Measurements from ENCODE around the gene PPP3CB. TPM values are rescaled to one million over a fixed set of nuclear protein-coding genes. Genes with fewer than 3 reads are reported as not detected.

The PPP3CB gene
- total RNA-seq, 1 donor from 2014 or later, result 18.5 TPM

DNA sequence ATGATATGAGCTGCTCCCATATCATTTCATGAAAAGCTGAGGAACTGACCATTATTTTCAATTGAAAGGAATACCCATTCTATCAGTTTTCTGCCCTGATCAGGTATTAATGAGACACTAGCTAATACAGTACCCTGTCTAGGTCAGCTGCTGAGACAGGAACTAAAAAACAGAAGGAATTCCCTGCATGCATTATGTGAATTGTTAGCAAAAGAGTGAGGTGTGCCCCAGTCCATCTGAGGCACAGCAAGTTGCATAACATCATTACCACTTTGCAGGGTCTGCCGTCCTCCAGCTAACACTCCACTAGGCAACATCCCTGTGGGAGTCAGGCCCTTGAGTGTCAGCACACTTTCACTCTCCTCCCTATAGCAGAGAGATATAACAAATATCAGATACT lies 51.4 kb downstream of the PPP3CB start:
- Mint-ChIP-seq H3K27ac (ENCODE audit: unreplicated experiment) (no peak overlapping the region), H3K4me3 (ENCODE audit: unreplicated experiment) (no peak overlapping the region), H3K9me3 (ENCODE audit: unreplicated experiment) (no peaks in the 10 kb centered on the region), H3K27me3 (ENCODE audit: unreplicated experiment) (no peaks in the 10 kb centered on the region), H3K4me1 (ENCODE audit: unreplicated experiment) (no peaks in the 10 kb centered on the region), H3K36me3 (ENCODE audit: low read depth, unreplicated experiment) (peaks cover 5% of the 10 kb centered on the region)
- DNase-seq (ENCODE audit: low spot score), result no peak
- TF ChIP-seq, protein P1, sequence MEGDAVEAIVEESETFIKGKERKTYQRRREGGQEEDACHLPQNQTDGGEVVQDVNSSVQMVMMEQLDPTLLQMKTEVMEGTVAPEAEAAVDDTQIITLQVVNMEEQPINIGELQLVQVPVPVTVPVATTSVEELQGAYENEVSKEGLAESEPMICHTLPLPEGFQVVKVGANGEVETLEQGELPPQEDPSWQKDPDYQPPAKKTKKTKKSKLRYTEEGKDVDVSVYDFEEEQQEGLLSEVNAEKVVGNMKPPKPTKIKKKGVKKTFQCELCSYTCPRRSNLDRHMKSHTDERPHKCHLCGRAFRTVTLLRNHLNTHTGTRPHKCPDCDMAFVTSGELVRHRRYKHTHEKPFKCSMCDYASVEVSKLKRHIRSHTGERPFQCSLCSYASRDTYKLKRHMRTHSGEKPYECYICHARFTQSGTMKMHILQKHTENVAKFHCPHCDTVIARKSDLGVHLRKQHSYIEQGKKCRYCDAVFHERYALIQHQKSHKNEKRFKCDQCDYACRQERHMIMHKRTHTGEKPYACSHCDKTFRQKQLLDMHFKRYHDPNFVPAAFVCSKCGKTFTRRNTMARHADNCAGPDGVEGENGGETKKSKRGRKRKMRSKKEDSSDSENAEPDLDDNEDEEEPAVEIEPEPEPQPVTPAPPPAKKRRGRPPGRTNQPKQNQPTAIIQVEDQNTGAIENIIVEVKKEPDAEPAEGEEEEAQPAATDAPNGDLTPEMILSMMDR (IDR thresholded peaks at IDR 0.05; ENCODE audit: unreplicated experiment), result no peak

DNA sequence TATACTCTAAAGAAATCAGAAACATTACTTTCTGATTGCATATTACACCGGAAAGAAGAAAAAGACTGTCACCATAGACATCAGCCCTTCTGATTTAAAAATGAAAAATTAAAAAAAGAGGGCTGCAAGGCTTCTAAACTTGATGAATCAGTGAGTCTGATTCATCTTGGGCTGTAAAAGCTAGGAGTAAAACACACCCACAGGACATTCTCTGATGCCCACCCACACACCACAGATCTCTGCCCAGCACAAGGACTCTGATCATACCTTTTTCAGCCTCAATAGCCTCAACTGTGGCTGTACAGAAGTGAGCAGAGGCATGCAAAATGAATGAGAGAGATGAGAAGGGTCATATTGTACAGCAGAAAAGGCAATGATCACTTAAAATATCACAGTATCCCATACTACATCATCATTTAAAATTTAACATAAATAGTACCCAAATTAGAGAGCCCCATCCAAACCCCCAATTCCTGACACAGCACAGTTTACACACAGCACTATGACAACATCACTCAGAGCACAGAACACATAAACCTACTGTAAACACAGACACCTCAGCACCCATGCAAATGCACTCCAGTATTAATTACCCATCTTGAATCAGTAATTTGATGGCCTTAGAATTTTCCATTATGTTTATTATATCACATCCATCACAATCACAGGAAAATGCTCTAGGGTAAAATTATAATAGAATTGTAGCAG lies 56.1 kb downstream of the PPP3CB start:
- no peaks in the 10 kb centered on the region for H3K9me3 Mint-ChIP-seq (ENCODE audit: unreplicated experiment)
- TF ChIP-seq, protein P1 (IDR thresholded peaks at IDR 0.05; ENCODE audit: unreplicated experiment), result no peak

DNA sequence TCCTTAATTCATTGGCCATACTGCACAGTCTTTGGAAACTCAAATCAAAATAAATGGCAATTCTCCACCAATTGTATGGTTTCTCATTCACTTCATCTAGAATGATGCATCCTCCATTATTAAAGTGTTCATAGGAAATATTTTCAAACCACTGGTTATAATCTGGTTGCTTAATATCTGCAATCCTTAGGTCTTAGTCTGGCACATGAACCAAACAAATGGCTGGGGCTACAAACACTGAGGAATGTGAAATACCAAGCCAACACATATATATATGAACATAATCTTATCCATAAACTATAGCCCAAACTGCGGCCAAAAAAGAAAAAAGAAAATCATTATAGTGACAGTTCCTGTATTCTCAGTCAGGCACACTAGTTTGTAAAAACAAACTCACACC lies 56.8 kb downstream of the PPP3CB start:
- Mint-ChIP-seq H3K27me3 (ENCODE audit: unreplicated experiment) (no peaks in the 10 kb centered on the region), H3K9me3 (ENCODE audit: unreplicated experiment) (no peaks in the 10 kb centered on the region), H3K27ac (ENCODE audit: unreplicated experiment) (no peak overlapping the region), H3K4me3 (ENCODE audit: unreplicated experiment) (no peak overlapping the region), H3K4me1 (ENCODE audit: unreplicated experiment) (no peaks in the 10 kb centered on the region), H3K36me3 (ENCODE audit: low read depth, unreplicated experiment) (no peaks in the 10 kb centered on the region)
- DNase-seq (ENCODE audit: low spot score), result no peak
- TF ChIP-seq, protein P1 (IDR thresholded peaks at IDR 0.05; ENCODE audit: unreplicated experiment), result no peak

More for the DNA sequence above, 56.1 kb downstream of the PPP3CB start:
- Mint-ChIP-seq H3K4me1 (ENCODE audit: unreplicated experiment) (no peaks in the 10 kb centered on the region), H3K36me3 (ENCODE audit: low read depth, unreplicated experiment) (no peaks in the 10 kb centered on the region), H3K27me3 (ENCODE audit: unreplicated experiment) (no peaks in the 10 kb centered on the region), H3K27ac (ENCODE audit: unreplicated experiment) (no peak overlapping the region), H3K4me3 (ENCODE audit: unreplicated experiment) (no peak overlapping the region)
- no peak for DNase-seq (ENCODE audit: low spot score)

DNA sequence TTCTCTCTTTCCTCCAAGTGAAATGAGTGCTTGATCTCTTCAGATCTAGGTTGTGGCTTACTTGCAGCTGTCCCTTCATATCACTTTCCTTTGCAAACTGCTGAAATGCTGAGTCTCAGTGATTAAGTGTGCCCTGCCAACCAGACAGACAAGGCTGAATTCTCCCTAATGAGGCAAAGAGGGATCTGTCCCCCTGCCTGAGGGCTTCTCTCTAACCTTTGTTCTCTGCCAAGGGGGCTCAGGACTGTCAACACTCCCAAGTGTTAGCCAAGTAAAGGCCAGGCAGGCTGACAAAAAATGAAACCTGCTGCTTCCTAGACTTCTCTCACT lies 62.3 kb downstream of the PPP3CB start, which contains the start of gene MSS51:
MSS51 (minus strand) TSS at position 24 of the 330 bp plus-strand sequence. CDS start 5,277 bp downstream, outside the sequence.
- no peaks in the 10 kb centered on the region for H3K36me3 Mint-ChIP-seq (ENCODE audit: low read depth, unreplicated experiment)
- no peak for DNase-seq (ENCODE audit: low spot score)
- TF ChIP-seq, protein P1 (IDR thresholded peaks at IDR 0.05; ENCODE audit: unreplicated experiment), result no peak
- peaks cover 4% of the 10 kb centered on the region for H3K4me1 Mint-ChIP-seq (ENCODE audit: unreplicated experiment)
- no peaks in the 10 kb centered on the region for H3K9me3 Mint-ChIP-seq (ENCODE audit: unreplicated experiment)
- H3K27me3 Mint-ChIP-seq (ENCODE audit: unreplicated experiment), result no peaks in the 10 kb centered on the region
- no peak within 1 kb of the TSS for H3K27ac Mint-ChIP-seq (ENCODE audit: unreplicated experiment)
- peak within 1 kb of the TSS; percentile 10 for H3K4me3 Mint-ChIP-seq (ENCODE audit: unreplicated experiment)

Measured in endothelial cell (in vitro differentiated cells).